Measurements from ENCODE around the gene LMNB1. TPM values are rescaled to one million over a fixed set of nuclear protein-coding genes. Genes with fewer than 3 reads are reported as not detected.

Gene LMNB1
- total RNA-seq, 2 donors from 2014 or later: 3.7 to 6.2 TPM

DNA sequence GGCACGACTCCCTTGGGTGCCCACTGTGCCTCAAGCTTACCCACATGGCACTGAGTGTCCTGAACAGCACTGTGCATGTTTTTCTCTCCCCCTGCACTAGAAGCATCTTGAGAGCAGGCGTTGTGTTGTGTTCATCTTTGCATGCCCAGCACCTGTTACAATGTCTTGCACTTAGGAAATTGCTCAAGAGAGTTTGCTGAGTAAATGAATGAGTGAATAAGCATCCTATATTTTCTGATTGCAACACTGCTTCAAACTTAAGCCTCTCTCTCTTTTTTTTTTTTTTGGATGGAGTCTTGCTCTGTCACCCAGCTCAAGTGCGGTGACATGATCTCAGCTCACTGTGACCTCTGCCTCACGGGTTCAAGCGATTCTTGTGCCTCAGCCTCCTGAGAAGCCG, 94.5 kb downstream of the LMNB1 start:
- DNase-seq (no peak), ATAC-seq (no peak)
- intact Hi-C loops (cut with DNase I): no loop called here

DNA sequence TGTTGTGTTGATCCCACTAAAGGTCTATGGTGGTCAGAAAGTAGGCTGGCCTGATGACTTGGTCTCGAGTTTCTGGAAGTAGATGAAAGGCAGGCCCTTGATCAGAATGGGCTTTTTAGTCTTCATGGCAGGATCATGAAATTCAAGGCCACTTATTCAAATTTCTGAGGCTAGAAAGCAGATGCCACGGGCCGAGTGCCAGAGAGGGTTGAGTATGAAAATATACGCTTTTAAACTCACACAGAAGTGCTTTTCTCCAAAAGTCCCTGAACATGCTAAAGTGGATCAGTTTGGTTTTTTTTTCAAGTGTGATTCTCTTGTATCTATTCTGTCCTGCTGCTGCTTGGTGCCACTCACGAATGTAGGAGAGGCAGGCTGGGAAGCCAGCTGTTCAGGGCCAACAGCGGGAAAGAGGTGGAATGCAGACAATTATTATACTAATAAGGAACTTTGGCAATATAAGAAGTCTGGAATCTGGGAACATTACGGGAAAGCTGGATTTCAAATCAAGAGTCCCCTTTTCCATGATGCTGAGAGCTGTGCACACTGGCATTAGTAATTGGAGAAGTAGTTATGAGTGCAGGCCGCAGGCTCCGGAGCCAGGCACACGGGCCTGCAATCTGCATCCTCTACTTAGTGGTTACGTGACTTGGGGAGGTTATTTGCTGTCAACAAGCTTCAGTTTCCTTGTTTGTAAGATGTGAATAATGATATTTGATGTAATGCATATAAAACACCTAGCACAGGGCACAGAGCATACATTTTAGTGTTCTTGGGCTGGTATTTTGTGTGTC, 95.8 kb downstream of the LMNB1 start:
- intact Hi-C loops (cut with DNase I): no loop called here
- ATAC-seq (peak; percentile 33 to 39), DNase-seq (no peak)

DNA sequence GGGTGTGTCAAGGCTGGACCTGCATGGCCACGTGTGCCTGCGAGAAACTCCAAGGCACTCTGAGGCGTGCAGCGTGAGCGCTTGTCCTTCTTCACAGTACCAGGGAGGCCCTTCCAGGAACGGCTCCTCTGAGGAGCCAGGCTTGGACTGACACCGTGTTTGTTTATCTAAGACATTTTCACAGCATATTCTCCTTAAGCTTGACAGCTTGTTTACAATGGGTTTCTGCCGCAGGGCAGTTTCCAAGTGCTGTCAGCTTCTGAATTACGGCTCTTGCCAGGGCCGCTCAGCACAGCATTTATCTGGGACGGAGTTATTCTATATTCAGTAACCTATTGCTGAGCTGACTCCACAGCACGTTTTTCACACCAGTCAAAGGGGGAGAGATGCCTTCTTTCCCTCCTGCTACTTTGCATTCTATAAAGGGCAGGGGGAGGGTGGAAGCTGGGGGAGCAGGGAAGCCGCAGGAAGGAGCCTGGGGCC, 98.4 kb downstream of the LMNB1 start:
- intact Hi-C loops (cut with DNase I): no loop called here
- no peak for ATAC-seq
- DNase-seq: no peak

DNA sequence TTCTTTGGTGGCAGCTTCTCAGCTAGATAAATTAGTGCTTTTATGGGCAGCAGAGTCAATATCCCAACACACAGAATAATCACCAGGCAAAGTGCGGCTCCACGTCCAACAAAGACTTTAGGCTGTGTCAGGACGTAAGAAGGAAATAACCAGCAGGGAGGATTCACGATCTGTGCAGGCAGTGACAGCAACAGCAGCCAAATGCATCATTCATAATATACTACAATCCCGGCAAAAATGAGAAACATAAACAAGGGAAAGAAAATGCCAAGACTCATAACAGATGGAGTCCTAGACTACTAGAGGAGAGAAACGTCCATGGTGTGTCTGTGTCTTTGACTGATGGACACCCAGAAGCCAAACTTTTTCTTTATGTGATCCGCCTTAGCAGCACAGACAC, 100.7 kb downstream of the LMNB1 start:
- intact Hi-C loops (cut with DNase I): no loop called here
- DNase-seq (no peak), ATAC-seq (no peak)

DNA sequence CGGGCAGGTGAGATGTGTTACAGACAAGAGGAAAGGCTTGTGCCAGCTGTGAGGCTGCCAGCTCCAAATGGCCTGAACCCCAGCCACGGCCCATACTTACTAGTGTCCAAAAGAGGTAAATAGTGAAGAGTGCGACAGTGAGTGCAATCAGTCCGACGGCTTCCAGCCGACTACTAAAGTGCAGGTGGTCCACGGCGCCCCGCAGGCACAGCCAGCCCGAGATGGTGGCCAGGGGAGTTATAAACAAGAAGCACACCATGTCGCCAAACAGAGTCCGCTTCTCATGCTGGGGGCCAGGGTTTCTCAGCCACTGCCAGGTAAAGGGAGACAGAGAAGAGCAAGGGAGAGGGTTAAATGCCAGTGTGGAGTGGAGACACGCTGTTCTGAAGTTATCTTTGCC, 101.1 kb downstream of the LMNB1 start:
- no peak for ATAC-seq
- intact Hi-C loops (cut with DNase I): no loop called here
- DNase-seq: no peak

- intact Hi-C loops (cut with DNase I): no loop called here
Observed at GRCh38 chr5:126878634-126879033, 101.7 kb downstream of the LMNB1 start.

DNA sequence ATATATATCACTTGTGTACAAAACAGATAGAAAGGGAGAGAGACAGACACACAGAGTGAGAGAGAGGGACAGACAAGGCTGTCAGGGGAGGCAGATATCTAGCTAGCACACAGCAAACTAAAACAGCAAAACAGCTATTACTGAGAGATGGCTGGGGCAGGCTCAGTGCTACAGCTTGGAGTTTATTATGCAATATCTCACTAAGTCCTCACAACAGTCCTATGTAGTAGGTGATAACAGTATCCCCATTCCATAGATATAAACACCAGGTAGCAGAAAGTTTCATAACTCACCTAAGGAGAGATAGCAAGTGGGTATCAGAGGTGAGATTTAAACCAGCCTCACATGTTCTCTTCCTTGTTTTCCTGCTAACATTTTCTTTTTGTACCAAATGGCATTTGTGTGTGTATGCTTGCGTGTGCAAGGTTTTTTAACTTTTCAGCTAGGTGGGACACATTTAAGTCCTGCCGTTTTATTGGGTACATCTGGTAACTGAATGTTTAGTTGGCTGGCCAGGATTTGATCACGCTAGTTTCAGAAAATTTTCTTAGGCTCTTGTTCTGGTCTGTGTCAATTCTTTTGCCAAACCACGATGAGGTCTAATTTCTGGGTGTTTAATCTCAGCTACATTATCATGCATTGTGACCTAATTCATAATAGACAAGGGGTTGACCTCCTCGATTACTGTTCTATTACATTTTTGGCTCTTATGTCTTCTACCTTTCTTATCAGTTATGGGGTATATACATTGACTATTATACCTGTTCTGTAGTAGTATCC, 105.1 kb downstream of the LMNB1 start:
- no peak for DNase-seq
- intact Hi-C loops (cut with DNase I): no loop called here
- ATAC-seq: no peak

More at GRCh38 chr5:126878634-126879033, 101.7 kb downstream of the LMNB1 start:
- DNase-seq (no peak), ATAC-seq (peak; percentile 39 to 57)

DNA sequence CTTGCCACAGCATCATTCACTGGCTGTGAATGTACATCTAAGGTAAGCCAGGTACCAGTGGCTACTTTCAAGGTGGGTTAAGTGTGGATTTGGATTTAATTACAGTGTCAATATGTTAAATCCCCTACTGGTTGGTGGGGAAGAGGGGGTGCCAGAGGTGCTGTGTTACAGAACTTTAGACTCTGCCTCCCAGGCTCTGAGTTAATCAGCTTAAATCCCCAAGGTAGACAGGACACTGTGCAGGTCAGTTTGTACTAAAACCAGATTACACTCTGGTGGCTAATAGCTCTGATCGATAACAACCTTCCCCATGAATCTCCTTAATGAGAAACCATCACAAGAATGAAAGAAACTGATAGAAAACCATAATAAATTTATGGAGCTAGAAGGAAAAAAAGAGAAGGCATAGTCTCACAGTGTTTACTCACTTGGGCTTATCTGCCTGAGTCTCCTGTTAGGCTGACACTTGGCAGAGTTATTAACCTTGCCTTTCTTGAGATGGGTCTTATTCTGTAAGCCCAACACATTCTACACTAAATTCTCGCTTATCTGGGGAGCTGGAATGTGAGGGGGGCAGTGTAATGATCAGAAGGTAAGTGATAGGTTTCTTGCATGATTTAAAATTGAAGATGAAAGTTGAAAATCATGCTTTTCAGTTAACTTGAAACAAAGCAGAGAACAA, 106.8 kb downstream of the LMNB1 start:
- ATAC-seq: peak in 1 of 2 donors; percentile 66
- DNase-seq: no peak
- intact Hi-C loops (cut with DNase I): no loop called here

DNA sequence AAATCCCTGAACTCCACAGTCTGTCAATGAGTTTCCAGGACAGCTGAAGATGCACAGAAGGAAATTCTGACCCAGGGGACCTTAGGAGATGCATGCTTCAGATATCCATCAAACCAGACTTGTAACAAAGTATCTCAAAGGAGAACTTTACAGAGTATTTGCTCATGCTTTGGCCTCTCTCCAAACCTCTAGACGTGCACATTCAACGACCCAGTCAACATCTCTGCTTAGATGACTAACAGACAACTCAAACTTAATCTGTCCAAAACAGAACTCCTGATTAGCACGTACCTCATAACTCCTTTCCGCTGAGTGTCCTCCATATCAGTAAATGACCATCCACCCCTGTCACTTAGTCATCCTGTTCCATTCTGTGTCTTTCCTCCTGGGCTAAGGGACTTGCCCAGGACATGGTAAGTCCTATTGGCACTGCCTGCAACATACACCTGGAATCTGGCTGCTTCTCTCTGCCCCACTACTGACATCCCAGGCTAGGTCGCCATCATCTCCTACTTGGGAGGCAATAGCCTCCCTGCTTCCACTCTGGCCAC, 107.4 kb downstream of the LMNB1 start:
- intact Hi-C loops (cut with DNase I): no loop called here
- ATAC-seq (peak; percentile 38 to 96), DNase-seq (no peak)

Other genes with a start within 250 kb of the LMNB1 start
- gene ALDH7A1, start 181.9 kb upstream of the LMNB1 start, total RNA-seq: 10 to 100 TPM; 24.7 to 25.2 TPM
- gene PHAX, start 176.2 kb upstream of the LMNB1 start, total RNA-seq: 10 to 100 TPM; 30.3 to 34.8 TPM

All from left cardiac atrium (tissue), 4 donors.